ENCODE measurements around the gene CHST5. TPM values are rescaled to one million over a fixed set of nuclear protein-coding genes. Genes with fewer than 3 reads are reported as not detected.
A peak's percentile ranks its signal among the peaks of the same experiment; 100 is the strongest.

The CHST5 gene
- total and polyA plus RNA-seq, 2 of the 13 experiments (the other 11 are each of a cell fraction or from before 2014, with no cell fraction given): 0.05 TPM; not detected in 1

GRCh38 chr16:75566758-75567255 is 30.9 kb upstream of the CHST5 start (continued):
- TF ChIP-seq ZNF773 (CRISPR knock-in tag; IDR thresholded peaks at IDR 0.05; ENCODE audit: borderline replicate concordance): no peak
- peak; percentile 75; the same call in 1 of the 2 replicates for TF ChIP-seq CENPT (CRISPR knock-in tag; IDR thresholded peaks at IDR 0.05; ENCODE audit: low read depth)
- peak; percentile 40; the same call in 1 of the 2 replicates for TF ChIP-seq ZNF788 (CRISPR knock-in tag; IDR thresholded peaks at IDR 0.05; ENCODE audit: borderline replicate concordance)
- no peak for TF ChIP-seq GTF2F1 (IDR thresholded peaks at IDR 0.05; ENCODE audit: low read length)
- peak; percentile 18; the same call in 1 of the 2 replicates for TF ChIP-seq NR2C2 (CRISPR knock-in tag; IDR thresholded peaks at IDR 0.05; ENCODE audit: borderline replicate concordance)
- no peak; the same call in 1 of the 2 replicates for TF ChIP-seq ZNF547 (CRISPR knock-in tag; IDR thresholded peaks at IDR 0.05)
- no peak for TF ChIP-seq HMG20B (CRISPR knock-in tag; conservative IDR thresholded peaks at IDR 0.05)
- peak; percentile 18 for TF ChIP-seq PTBP1 (IDR thresholded peaks at IDR 0.05; ENCODE audit: low read depth, low read length, poor library complexity, severe bottlenecking)
- peak; percentile 60; the same call in 1 of the 2 replicates for TF ChIP-seq ZNF543 (CRISPR knock-in tag; IDR thresholded peaks at IDR 0.05)
- TF ChIP-seq PAWR (CRISPR knock-in tag; IDR thresholded peaks at IDR 0.05; ENCODE audit: borderline replicate concordance): 0 out of 2 replicates have a peak, but pooled peaks have one; percentile 79
- TF ChIP-seq EEA1 (CRISPR knock-in tag; IDR thresholded peaks at IDR 0.05; ENCODE audit: borderline replicate concordance): 0 out of 2 replicates have a peak, but pooled peaks have one; percentile 14
- peak; percentile 5; the same call in 1 of the 2 replicates for TF ChIP-seq ZFP91 (CRISPR knock-in tag; IDR thresholded peaks at IDR 0.05; ENCODE audit: borderline replicate concordance)
- TF ChIP-seq ZNF556 (CRISPR knock-in tag; IDR thresholded peaks at IDR 0.05; ENCODE audit: borderline replicate concordance): peak; percentile 6; the same call in 1 of the 2 replicates
- 0 out of 2 replicates have a peak, but pooled peaks have one; percentile 13 for TF ChIP-seq RXRA (CRISPR knock-in tag; IDR thresholded peaks at IDR 0.05)
- 0 out of 2 replicates have a peak, but pooled peaks have one; percentile 63 for TF ChIP-seq CSRNP1 (CRISPR knock-in tag; IDR thresholded peaks at IDR 0.05)
- TF ChIP-seq SPEN (CRISPR knock-in tag; IDR thresholded peaks at IDR 0.05; ENCODE audit: low read depth): peak; percentile 4; the same call in 1 of the 2 replicates
- peak; percentile 6; the same call in 1 of the 2 replicates for TF ChIP-seq KDM2A (CRISPR knock-in tag; IDR thresholded peaks at IDR 0.05; ENCODE audit: borderline replicate concordance, low read depth)
- TF ChIP-seq CBX2 (IDR thresholded peaks at IDR 0.05; ENCODE audit: low read depth, low read length): no peak
- TF ChIP-seq CBX2 (CRISPR knock-in tag; IDR thresholded peaks at IDR 0.05; ENCODE audit: low read depth): no peak
- TF ChIP-seq REL (CRISPR knock-in tag; conservative IDR thresholded peaks at IDR 0.05): peak; percentile 28; the same call in 1 of the 2 replicates
- TF ChIP-seq HOXA9 (CRISPR knock-in tag; IDR thresholded peaks at IDR 0.05; ENCODE audit: borderline replicate concordance): 0 out of 2 replicates have a peak, but pooled peaks have one; percentile 22

Measured in HepG2 (cell line).